ENCODE results near the gene SMAD7.

SMAD7 gene

GRCh38 chr18:48923746-48924629 lies 26.8 kb downstream of the SMAD7 start:
- Histone ChIP-seq H3K27ac (peak overlapping the region in 20 of 21 experiments; percentile 18 to 85 (median 68)), H3K4me3 (no peak overlapping the region)

GRCh38 chr18:48922801-48923730 lies 27.7 kb downstream of the SMAD7 start:
- Histone ChIP-seq H3K4me3 (peak overlapping the region in 4 of 7 experiments; percentile 1 to 32 (median 16)), H3K27ac (peak overlapping the region in 20 of 21 experiments; percentile 39 to 85 (median 68))

GRCh38 chr18:48922226-48922800 lies 28.5 kb downstream of the SMAD7 start:
- peak overlapping the region in 19 of 21 experiments; percentile 39 to 85 (median 69) for H3K27ac ChIP-seq
- H3K4me3 ChIP-seq: peak overlapping the region in 4 of 7 experiments; percentile 1 to 32 (median 16)

GRCh38 chr18:48921305-48922225 lies 29.2 kb downstream of the SMAD7 start:
- H3K27ac ChIP-seq: peak overlapping the region in 10 of 21 experiments; percentile 9 to 85 (median 78)
- no peak overlapping the region for H3K4me3 ChIP-seq

GRCh38 chr18:48920408-48921038 lies 30.2 kb downstream of the SMAD7 start:
- Histone ChIP-seq H3K4me3 (no peak overlapping the region), H3K27ac (no peak overlapping the region)

- Histone ChIP-seq H3K4me3 (no peak overlapping the region), H3K27ac (no peak overlapping the region)
Measured at GRCh38 chr18:48919547-48919946, 31.2 kb downstream of the SMAD7 start.

- H3K27ac ChIP-seq: no peak overlapping the region
- no peak overlapping the region for H3K4me3 ChIP-seq
Measured at GRCh38 chr18:48918660-48919456, 31.9 kb downstream of the SMAD7 start.

- Histone ChIP-seq H3K4me3 (no peak overlapping the region), H3K27ac (no peak overlapping the region)
Measured at GRCh38 chr18:48917579-48918517, 32.9 kb downstream of the SMAD7 start.

GRCh38 chr18:48915626-48916425 lies 34.9 kb downstream of the SMAD7 start:
- Histone ChIP-seq H3K4me3 (no peak overlapping the region), H3K27ac (no peak overlapping the region)

GRCh38 chr18:48914581-48915251 lies 36.0 kb downstream of the SMAD7 start:
- Histone ChIP-seq H3K4me3 (no peak overlapping the region), H3K27ac (no peak overlapping the region)

GRCh38 chr18:48913775-48914174 lies 37.0 kb downstream of the SMAD7 start:
- H3K27ac ChIP-seq: no peak overlapping the region

GRCh38 chr18:48913201-48913600 lies 37.6 kb downstream of the SMAD7 start:
- no peak overlapping the region for H3K4me3 ChIP-seq
- no peak overlapping the region for H3K27ac ChIP-seq

More at GRCh38 chr18:48913775-48914174, 37.0 kb downstream of the SMAD7 start:
- no peak overlapping the region for H3K4me3 ChIP-seq

- Histone ChIP-seq H3K27ac (no peak overlapping the region), H3K4me3 (no peak overlapping the region)
Measured at GRCh38 chr18:48910972-48911545, 39.7 kb downstream of the SMAD7 start.

- Histone ChIP-seq H3K27ac (no peak overlapping the region), H3K4me3 (no peak overlapping the region)
Measured at GRCh38 chr18:48909721-48910120, 41.0 kb downstream of the SMAD7 start.

GRCh38 chr18:48908916-48909315 lies 41.8 kb downstream of the SMAD7 start:
- no peak overlapping the region for H3K27ac ChIP-seq
- no peak overlapping the region for H3K4me3 ChIP-seq

All from skin epidermis (tissue), 12 donors.